Measurements from ENCODE around the gene C16orf74. TPM values are rescaled to one million over a fixed set of nuclear protein-coding genes. Genes with fewer than 3 reads are reported as not detected.

C16orf74 gene
- total RNA-seq, 4 donors from 2014 or later = 2.5 to 6.6 TPM; not detected in 2

- no peaks in the 10 kb centered on the region for H3K9me3 ChIP-seq
- H3K36me3 ChIP-seq = peaks cover 0 to 42% (median 0%) of the 10 kb centered on the region in 3 donors
- no peaks in the 10 kb centered on the region for H3K27me3 ChIP-seq
- TF ChIP-seq POLR2A (IDR thresholded peaks at IDR 0.05) = no peak
- TF ChIP-seq, protein P1, sequence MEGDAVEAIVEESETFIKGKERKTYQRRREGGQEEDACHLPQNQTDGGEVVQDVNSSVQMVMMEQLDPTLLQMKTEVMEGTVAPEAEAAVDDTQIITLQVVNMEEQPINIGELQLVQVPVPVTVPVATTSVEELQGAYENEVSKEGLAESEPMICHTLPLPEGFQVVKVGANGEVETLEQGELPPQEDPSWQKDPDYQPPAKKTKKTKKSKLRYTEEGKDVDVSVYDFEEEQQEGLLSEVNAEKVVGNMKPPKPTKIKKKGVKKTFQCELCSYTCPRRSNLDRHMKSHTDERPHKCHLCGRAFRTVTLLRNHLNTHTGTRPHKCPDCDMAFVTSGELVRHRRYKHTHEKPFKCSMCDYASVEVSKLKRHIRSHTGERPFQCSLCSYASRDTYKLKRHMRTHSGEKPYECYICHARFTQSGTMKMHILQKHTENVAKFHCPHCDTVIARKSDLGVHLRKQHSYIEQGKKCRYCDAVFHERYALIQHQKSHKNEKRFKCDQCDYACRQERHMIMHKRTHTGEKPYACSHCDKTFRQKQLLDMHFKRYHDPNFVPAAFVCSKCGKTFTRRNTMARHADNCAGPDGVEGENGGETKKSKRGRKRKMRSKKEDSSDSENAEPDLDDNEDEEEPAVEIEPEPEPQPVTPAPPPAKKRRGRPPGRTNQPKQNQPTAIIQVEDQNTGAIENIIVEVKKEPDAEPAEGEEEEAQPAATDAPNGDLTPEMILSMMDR (IDR thresholded peaks at IDR 0.05) = no peak
- H3K4me3 ChIP-seq = no peak overlapping the region
- DNase-seq = no peak
- H3K27ac ChIP-seq = no peak overlapping the region
- H3K4me1 ChIP-seq = no peaks in the 10 kb centered on the region
These were observed 37.9 kb upstream of the C16orf74 start for GRCh38 chr16:85788819-85789218.

- no peak for DNase-seq
- no peak overlapping the region for H3K4me3 ChIP-seq
- TF ChIP-seq, protein P1 (IDR thresholded peaks at IDR 0.05) = no peak
- no peak for TF ChIP-seq POLR2A (IDR thresholded peaks at IDR 0.05)
- peaks cover 0 to 38% (median 0%) of the 10 kb centered on the region in 3 donors for H3K36me3 ChIP-seq
- no peaks in the 10 kb centered on the region for H3K9me3 ChIP-seq
- no peaks in the 10 kb centered on the region for H3K27me3 ChIP-seq
- H3K27ac ChIP-seq = no peak overlapping the region
- peaks cover 0 to 11% (median 0%) of the 10 kb centered on the region in 4 donors for H3K4me1 ChIP-seq
These were observed 35.0 kb upstream of the C16orf74 start for GRCh38 chr16:85785927-85786326.

DNA sequence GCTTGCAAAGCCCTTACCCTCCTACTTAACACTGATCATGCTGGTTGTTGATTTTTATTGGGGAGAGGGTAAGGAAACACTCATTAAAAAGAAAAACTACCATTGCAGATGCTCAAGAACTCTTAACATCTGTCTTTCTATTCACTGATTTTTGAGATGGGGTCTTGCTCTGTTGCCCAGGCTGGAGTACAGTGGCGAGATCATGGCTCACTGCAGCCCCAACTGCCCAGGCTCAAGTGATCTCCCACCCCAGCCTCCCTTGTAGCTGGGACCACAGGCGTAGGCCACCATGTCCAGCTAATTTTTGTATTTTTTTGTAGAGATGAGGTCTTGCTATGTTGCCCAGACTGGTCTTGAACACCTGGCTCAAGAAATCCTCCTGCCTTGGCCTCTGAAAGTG is 33.9 kb upstream of the C16orf74 start:
- no peak overlapping the region for H3K4me3 ChIP-seq
- TF ChIP-seq POLR2A (IDR thresholded peaks at IDR 0.05) = no peak
- TF ChIP-seq, protein P1 (IDR thresholded peaks at IDR 0.05) = no peak
- DNase-seq = no peak
- no peak overlapping the region for H3K27ac ChIP-seq
- H3K4me1 ChIP-seq = peaks cover 0 to 11% (median 0%) of the 10 kb centered on the region in 4 donors
- peaks cover 0 to 50% (median 0%) of the 10 kb centered on the region in 3 donors for H3K36me3 ChIP-seq
- no peaks in the 10 kb centered on the region for H3K27me3 ChIP-seq
- no peaks in the 10 kb centered on the region for H3K9me3 ChIP-seq

DNA sequence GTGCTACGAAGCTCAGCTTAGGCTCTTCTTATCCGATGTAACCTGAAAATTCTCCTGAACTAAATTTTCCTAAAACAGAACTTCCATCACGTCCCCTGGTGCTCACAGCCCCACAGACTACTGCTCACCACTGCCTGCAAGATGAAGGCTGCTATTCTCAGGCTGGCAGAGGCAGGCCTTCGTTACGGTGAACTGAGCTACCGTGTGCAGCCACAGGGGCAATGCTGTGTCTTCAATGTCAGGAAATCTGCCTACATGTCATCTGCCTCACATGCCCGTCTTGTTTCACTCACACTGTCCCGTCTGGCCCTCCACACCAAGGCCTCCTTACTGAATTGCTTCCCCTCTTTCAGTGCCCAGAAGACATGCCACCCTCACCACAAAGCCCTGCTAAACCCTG is 32.5 kb upstream of the C16orf74 start:
- H3K27ac ChIP-seq = no peak overlapping the region
- peaks cover 0 to 61% (median 0%) of the 10 kb centered on the region in 3 donors for H3K36me3 ChIP-seq
- DNase-seq = no peak
- H3K4me1 ChIP-seq = peaks cover 0 to 11% (median 0%) of the 10 kb centered on the region in 4 donors
- H3K9me3 ChIP-seq = no peaks in the 10 kb centered on the region
- no peak for TF ChIP-seq POLR2A (IDR thresholded peaks at IDR 0.05)
- TF ChIP-seq, protein P1 (IDR thresholded peaks at IDR 0.05) = no peak
- no peaks in the 10 kb centered on the region for H3K27me3 ChIP-seq
- no peak overlapping the region for H3K4me3 ChIP-seq

DNA sequence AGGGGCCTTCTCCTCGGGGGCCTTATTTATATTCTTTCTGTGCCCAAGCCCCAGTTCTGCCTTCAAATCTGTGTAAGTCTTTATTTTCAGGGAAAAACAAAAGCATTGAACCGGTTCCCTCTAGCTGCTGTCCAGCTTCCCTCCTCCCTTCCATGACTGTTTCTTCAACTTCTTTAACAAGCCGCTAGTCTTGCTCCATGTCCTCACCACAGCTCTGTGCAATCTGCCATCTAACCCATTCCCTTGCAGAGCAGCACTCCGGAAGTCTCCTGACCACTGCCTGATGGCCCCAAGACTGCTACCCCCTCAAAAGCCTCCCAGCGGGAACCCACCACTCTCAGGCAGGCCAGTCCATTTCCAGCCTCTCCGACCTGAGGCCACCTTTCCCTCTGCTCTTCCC is 31.6 kb upstream of the C16orf74 start:
- no peaks in the 10 kb centered on the region for H3K9me3 ChIP-seq
- no peak for DNase-seq
- H3K27me3 ChIP-seq = no peaks in the 10 kb centered on the region
- H3K4me1 ChIP-seq = peaks cover 0 to 11% (median 0%) of the 10 kb centered on the region in 4 donors
- peaks cover 0 to 61% (median 0%) of the 10 kb centered on the region in 3 donors for H3K36me3 ChIP-seq
- TF ChIP-seq, protein P1 (IDR thresholded peaks at IDR 0.05) = no peak
- no peak for TF ChIP-seq POLR2A (IDR thresholded peaks at IDR 0.05)
- no peak overlapping the region for H3K4me3 ChIP-seq
- peak overlapping the region in 1 of 4 donors; percentile 38 for H3K27ac ChIP-seq

All from Peyer's patch (tissue), 4 donors.